ENCODE data around the gene FAXC.
"Not testable (repeated sequence)": the region's sequence is repeated elsewhere in the genome, so short reads cannot be mapped to it uniquely, and the experiment has no call there.

FAXC gene

DNA sequence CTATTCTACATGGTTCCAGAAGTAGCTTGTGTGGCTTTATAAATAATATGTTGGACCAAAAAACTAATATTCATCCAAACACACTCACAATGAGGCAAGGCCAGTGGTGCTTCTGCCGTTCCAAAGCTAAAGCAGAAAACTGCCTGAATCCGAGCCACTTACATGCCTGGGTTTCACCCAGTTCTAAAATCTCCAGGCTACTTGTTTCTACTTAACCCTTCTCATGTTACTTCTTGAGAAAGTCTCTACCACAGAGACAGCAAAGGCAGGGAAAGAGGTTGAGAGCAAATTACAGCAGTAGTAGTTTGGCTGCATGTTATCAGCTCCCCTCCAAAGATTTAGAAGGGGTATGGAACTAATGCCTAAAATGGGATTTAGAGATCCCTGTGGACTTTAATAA lies 62.0 kb downstream of the FAXC start:
- DNase-seq (ENCODE audit: low read depth in 2 of 2): no peak

DNA sequence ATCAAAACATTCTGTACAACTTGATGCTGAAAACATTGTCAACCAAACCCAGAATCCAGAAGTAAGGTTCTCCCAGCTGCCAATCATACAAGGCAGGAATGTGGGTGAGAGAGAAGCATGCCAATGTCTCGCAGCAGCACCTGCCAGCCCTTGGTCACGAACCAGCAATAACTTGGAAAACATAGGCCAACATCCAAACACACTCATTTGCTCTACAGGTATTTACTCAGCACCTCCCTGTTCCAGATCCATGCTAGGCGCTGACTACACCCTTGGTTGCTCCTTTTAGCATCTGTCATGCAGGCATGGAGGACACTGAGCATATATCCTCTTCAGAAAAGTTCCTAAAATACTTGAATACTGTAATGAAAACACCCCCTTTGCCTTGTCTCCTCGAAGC lies 63.6 kb downstream of the FAXC start:
- DNase-seq (ENCODE audit: low read depth in 2 of 2): no peak

DNA sequence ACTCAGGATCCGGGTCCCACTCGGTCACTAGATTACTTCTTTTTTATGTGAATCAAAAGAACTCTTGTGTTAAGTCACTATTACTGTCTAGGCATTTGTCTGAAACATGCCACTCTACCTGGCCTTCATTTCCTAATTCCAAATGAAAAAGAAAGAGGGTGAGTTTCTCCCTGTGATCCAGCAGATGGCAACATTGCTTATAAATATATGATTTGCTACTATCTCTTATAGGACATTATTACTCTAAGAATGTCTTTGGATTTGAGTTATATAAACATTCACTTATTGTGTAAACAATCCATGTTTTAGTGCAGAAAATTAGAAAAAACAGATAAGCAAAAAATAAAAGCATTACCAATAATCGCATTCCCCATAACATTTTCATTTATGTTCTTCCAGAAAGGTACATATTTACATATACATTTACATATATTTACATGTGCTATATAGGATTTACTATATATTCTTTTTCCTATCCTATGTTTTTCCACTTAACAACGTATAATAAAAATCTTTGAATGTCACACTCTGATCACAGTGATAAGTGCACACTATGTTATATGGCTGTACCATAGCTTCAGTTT lies 66.9 kb downstream of the FAXC start:
- no peak for DNase-seq (ENCODE audit: low read depth in 2 of 2)

DNA sequence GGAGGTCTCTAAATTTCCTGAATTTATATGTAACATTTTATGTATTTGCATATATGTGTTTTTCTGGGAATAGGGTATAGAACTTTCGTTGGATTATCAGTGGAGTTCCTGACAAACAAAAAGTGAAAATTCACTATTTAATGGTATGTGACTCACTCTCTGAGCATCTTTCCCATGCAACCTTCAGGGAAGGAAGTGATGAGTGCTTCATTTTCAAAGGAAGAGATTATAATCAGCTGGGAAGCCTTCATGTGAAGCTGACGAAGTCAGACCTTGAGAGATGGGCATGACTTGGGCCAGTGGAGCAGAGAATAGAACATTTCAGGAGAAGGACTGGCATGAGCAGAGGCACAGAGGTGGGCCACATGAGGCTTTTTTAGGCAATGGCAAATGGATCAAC lies 72.7 kb downstream of the FAXC start:
- DNase-seq (ENCODE audit: low read depth in 2 of 2): no peak

DNA sequence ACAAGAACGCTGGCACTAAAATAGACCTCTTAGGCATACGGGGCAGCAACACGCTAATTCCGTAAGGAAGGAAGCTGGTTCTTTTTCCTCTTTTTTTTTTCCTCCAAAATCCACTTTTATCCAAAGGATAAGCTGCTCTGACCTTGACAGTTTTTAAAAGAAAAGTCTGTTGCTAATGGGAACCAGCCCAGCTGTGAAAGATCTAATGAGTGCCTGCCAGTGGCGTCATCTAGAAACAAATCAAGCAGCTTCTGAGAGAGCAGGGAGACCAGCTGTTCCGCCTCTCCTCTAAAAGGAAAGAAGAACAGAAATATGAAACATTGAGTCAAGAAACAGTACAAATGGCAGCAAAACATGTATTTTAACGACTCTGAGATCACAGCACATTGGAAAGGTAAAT lies 78.6 kb downstream of the FAXC start:
- no peak for DNase-seq (ENCODE audit: low read depth in 2 of 2)

DNA sequence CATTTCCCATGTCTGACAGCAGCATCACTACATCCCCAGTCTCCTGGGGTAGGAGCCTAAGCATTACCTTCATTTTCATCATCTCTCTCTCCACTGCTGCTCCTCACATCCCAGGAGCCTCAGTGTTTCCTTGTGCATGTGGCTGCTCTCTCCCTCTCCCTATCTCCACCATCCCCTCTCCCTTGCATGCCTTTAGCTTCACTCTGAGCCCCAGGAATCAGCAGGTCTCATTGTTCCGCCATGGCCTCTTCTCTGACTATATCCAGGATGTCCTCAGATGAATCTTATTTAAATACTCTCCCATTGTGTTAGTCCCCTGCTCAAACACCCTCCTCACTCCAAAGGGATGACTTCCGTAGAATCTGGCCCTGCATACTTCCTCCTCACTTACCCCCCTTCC lies 79.4 kb downstream of the FAXC start:
- no peak for DNase-seq (ENCODE audit: low read depth in 2 of 2)

DNA sequence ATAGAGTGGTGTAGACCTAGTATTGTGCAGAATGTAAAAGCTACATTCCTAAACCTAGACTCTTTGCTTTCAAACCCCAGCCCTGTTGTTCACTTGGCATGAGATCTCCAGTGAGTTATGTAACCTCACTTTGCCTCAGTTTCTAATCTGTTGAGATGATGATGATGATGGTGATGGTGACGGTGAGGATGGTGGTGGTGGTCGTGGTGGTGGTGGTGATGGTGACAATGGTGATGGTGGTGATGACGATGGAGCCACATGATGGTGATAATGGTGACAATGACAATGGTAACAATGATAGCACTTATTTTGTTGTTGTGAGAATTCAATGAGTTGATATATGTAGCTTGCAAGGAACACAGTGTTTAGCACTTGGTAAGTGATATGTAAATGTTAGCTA lies 80.3 kb downstream of the FAXC start:
- DNase-seq (ENCODE audit: low read depth in 2 of 2): no peak

DNA sequence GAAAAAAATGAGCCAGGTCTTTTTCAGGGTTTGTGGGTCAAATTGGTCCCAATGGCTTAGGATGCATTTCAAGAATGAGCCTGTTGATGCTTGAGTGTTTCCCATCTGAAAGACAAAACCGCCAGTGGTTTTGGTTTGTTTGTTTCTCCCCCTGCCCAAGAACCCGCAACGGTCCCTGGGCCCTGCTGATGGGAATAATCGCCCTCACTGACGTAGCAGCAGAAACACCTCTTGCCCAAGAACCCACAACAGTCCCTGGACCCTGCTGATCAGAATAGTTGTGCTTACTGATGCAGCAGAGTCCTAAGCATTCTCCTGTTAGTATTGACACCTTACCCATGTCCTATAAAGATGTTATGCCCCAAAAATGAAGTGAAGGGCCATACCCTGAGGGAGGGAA lies 82.5 kb downstream of the FAXC start:
- not testable (repeated sequence) for DNase-seq (ENCODE audit: low read depth in 2 of 2)

DNA sequence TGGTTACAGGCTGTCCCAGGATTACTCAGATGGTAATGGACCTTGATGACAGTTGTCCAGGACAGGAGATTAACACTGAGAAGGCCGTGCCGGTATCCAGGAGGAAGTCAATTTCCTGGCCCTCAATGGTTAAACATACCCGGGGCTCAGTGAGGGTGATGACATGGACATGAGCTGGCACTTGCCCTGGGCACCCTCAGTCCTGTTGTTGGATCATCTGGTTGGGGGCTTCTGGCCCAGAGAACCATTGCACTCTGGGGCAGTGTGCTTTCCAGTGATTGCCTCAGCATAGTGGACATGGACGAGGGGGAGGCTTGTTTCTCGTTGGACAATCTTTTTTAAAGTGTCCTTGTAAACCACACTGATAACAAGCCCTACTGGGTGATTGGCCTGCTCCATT lies 84.0 kb downstream of the FAXC start:
- not testable (repeated sequence) for DNase-seq (ENCODE audit: low read depth in 2 of 2)

DNA sequence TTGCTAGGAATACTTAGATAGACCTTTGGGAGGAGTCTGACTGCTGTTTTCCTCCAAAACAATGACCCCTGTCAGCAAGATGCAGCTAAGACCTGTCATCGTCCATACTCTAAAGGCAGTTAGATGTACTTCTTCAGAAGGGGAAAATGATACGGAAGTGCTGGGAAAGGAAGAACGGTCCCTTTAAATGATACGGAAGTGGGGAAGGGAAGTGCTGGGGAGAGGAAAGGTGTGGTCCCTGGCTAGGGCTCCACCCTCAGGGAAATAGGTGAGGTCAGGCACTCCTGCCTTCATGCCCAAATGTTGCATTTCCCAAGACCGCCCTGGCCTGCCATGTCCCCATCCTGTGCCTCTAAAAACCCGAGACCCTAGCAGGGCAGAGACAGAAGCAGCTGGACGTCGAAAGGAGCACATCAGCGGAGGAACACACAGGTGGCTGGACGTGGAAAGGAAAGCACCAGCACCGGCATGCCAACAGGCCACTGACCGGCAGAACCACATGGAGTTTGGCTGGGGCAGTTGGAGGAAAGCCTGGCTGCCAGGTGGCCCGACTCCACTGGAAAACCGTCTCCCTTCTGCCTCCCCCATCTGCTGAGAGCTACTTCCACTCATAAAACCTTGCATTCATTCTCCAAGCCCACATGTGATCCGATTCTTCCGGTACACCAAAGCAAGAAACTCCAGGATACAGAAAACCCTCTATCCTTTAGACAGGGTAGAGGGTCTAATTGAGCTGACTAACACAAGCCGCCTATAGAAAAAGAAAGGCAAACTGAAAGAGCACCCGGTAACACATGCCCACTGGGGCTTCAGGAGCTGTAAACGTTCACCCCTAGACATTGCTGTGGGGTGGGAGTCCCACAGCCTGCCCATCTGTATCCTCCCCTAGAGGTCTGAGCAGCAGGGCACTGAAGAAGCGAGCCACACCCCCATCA lies 94.6 kb downstream of the FAXC start:
- DNase-seq (ENCODE audit: low read depth in 2 of 2): no peak

DNA sequence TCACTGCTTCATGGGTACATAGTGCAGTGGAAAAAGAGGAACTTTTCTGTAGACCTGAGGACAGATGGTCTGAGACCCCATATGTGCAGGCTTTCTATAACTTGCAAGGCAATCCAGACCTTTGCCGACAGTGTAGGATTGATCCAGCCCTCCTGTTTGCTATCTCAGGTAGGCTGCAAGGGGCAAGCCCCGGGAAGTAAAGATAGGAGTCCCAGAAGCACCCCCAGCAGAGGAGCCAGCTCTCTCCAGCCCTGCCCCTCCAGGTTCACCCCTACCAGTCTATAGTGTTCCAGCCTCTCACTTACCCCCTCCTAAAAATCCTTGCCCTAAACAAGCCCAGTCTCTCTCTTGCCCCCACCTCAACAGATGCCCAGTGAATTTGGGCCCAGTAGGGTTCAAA lies 96.2 kb downstream of the FAXC start:
- DNase-seq (ENCODE audit: low read depth in 2 of 2): no peak

DNA sequence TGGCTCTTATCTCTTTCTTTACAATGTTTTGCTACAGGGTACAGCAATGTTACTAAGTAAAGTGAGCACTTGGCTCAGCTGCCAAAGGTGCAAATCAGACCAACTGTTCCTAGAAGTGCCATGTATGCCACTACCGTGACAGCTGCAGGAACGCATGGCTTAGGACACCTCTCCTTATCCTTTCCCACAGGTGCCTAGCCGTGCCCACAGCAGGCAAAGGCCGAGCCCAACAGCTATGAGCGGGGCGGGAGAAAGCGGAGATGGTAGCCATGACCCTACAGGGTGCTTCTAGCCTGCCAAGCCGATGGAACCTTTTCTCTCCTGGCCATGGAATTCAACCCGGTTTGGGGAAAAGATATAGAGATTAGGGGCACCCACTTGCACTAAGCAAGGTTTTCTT lies 97.1 kb downstream of the FAXC start:
- no peak for DNase-seq (ENCODE audit: low read depth in 2 of 2)

DNA sequence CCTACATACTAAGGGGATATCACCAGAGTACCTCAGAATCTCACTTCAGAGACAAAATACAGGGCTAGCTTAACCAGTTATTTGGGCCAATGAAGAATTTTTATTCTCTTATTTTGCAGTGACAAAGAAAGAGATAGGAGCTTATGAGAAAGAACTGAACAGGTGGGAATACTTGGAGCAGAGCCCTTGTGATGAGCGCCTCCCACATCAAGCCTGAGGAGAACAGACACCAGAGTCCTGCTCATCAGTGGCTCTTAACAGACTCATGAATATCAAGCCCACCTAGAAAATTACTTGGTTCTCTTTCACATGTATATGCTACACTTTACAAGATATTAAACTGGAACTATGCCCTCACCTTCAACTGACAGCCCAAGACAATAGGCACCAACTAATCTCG lies 99.0 kb downstream of the FAXC start:
- DNase-seq (ENCODE audit: low read depth in 2 of 2): no peak

DNA sequence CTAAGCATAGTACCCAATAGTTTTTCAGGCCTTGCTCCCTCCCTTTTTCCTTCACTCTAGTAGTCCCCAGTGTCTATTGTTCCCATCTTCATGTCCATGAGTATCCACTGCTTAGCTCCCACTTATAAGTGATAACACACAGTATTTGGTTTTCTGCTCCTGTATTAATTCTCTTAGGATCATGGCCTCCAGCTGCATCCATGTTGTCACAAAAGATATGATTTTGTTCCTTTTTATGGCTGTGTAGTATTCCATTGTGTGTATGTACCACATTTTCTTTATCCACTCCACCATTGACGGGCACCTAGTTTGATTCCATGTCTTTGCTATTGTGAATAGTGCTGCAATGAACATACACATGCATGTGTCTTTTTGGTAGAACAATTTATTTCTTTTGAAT lies 102.9 kb downstream of the FAXC start:
- no peak for DNase-seq (ENCODE audit: low read depth in 2 of 2)

DNA sequence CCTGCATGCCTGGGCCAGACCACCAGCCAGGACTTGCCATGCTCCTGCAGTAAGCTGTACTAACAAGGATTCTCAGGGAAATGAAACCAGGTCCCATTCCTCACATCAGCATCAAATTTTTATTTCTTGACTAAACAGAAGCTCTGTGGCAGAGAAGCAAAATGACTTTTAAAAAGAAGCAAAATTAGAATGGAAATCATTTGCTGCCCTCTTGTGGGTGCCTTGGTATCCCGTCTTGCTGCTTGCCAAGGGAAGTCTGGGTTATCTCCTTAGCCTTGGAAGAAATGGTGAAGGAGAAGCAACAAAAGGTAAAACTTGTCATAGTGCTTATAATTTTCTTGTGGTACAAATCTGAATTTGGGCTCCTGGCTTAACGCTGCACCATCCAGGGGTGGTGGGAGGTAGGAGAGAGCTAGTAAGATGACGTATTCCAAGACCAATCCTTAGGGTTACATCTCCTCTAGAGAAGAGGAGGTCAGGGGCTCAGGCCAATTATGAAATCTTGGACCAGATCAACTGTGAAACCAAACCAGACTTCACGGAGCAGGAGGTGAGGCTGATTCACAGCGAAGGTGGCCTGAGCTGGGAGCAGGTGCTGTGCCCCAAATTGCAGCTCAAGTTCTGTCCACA lies 107.5 kb downstream of the FAXC start:
- no peak for DNase-seq (ENCODE audit: low read depth in 2 of 2)

DNA sequence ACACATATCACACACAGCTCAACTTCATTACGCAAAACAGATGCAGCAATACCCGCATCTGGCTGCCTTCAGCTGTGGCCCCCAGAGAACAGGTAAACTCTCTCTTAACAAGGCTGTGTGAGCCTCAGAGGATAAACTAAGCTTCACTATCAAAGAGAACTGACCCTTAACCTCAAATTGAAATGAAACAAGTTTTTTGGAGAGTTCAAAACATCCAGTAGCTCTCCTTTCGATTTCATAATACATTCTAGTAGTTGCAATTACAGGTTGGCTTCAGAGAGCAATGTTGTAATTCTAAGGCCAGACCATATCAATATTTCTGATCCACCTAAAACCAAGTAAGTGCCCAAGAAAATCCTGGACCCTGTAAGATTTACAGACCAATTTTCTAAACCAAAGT lies 113.5 kb downstream of the FAXC start:
- DNase-seq (ENCODE audit: low read depth in 2 of 2): no peak

DNA sequence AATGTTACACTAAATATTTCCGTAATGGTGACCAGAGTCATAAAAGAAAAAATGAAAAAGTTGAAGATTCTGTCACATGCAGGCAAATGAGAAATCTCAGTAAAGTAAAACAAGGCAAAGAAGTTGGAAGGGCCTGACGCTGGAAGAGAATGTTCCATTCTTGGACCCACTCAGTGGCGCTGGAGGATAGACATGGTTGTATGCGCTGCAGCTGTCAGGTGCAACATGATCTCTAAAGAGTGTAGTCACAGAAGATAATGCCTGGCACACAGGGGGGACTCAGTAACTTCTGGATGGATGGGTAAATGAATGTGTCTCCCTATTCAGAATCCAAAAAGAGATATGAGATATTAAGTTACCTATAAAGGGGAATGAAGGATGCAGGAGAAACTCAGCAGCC lies 116.3 kb downstream of the FAXC start:
- DNase-seq (ENCODE audit: low read depth in 2 of 2): no peak

DNA sequence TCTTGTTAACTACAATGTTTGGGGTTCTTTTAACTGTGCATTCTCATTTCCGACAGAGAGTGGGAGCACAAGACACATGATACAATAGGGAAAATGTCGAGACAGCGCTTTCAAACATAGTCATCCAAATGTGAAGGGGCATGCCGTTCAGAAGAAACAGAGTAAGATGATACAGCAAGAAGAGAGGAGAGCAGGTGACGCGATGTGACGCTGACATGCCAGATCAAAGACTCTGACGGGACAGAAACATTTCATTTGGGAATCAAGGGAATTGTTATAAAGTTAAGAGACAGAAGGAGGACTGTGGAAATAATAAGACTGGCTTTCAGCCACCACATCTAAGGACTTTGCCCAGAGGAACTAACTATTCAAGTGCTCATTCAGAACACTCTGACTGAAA lies 117.4 kb downstream of the FAXC start:
- no peak for DNase-seq (ENCODE audit: low read depth in 2 of 2)

DNA sequence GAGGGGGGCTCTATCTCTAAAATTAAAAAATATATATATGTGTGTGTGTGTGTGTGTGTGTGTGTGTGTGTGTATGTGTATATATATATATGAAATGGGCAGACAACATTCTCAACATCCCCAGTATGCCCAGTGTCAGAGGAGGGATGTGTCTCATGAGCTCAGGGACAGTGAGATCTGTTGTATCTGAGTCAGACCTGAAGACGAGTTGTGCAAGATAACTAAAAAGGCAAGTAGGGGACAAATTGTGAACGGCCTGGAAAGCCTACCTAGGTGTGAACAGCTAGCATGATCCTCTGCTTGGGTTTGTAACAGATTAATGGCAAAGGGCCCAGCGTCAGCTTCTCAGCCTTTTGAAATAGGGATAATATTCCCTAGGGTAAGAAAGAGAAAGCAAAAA lies 124.3 kb downstream of the FAXC start:
- no peak for DNase-seq (ENCODE audit: low read depth in 2 of 2)
